NCI-H146 treated with DMSO at 0.1 percent for 48 hours (cell line): ENCODE data around the gene LILRA2.
"Not testable (repeated sequence)": the region's sequence is repeated elsewhere in the genome, so short reads cannot be mapped to it uniquely, and the experiment has no call there.

Source experiments
- DNase-seq: peaks from one replicate; lab custom pipeline; 2025; ENCODE audit not compliant: unreplicated experiment; lab: John Stamatoyannopoulos, UW

The LILRA2 gene

DNA sequence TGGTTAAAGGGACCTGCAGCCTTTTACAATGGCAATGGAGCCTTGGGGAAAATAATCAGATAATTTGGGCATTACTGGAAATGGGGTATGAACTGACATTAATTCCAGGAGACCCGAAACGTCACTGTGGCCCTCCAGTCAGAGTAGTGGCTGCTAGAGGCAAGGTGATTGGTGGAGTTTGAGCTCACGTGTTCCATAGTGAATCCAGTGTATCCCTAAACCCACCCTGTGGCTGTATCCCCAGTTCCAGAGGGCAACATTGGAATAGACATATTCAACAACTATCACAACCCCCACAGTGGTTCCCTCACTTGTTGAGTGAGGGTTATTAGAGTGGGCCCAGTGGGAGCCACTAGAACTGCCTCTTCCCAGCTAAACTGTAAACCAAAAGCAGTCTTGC, 3.3 kb upstream of the LILRA2 start:
- no peak for DNase-seq

DNA sequence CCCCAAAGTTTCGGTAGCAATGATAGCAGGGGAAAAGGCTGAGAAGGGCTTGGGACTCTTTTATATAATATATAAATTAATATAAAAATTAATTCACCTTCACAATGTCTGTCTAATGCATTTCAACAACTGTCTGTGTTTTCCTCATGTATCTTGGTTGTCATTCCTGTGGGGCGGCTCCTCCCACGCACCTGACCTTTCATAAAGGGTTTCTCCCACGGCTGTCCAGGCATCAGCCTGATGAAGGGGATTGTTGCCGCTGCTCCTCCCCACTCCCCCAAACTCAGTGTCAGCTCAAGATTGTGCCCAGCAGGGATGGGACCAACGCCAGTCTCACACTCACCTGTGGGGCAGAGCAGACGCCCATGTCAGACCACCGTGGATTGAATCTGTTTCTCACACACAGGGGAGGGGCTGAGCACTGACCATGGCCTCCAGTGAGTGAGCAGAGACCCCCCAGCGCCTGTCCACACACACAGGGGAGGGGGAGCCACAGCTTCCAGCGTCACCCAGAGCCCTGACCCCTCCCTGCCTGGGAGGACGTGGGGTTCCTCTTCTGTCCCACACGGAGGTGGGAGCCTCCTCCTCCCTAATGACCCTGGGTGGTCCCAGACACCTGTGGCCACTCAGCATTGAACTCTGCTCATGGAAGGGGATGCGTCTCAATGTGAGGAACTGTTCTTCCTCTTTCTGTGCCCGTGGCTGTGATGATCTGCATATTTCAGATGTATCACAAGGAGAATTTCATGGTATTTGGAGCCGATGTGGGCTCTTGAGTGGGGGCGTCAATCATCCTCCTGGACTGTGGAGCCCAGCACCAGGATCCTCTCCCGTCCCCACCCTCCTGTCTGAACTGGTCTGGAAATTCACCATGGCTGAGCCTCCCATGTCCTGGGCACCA, 1.6 kb upstream of the LILRA2 start:
- DNase-seq, result not testable (repeated sequence)

DNA sequence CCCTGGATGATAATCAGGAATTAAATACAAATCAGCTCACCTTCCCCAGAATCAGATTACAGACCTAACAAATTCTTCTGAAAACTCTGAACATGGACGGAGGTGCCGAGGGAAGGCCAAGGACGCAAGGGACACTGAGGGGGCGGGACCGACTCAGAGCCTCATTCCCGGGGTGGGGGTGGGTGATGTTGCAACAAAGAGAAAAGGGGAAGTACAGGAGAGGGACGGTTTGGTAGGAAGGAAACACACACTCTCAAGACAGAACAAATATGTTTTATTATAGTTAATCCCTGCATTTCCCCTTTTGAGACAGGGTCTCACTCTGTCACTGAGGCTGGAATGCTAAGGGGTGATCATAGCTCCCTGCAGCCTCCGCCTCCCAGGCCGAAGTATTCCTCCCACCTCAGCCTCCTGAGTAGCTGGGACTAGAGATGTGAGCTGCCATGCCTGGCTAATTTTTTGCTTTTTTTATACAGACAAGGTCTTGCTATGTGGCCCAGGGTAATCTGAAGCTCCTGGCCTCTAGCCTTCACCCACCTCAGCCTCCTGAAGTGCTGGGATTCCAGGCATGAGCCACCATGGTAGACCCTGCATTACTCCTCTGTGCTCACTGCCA, 786 bp upstream of the LILRA2 start:
- DNase-seq, result no peak

DNA sequence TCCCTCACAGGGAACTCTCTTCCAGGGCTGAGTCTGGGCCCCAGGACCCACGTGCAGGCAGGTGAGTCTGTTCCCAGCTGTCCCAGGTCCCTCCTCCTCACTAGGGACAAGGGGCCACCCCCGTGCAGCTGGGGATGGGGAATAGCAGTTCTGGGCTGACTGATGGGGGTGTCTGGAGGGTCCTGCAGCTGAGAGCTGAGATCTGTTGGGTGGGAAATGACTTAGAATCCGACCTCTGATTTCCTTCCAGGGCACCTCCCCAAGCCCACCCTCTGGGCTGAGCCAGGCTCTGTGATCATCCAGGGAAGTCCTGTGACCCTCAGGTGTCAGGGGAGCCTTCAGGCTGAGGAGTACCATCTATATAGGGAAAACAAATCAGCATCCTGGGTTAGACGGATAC, 461 bp downstream of the LILRA2 start:
- no peak for DNase-seq

DNA sequence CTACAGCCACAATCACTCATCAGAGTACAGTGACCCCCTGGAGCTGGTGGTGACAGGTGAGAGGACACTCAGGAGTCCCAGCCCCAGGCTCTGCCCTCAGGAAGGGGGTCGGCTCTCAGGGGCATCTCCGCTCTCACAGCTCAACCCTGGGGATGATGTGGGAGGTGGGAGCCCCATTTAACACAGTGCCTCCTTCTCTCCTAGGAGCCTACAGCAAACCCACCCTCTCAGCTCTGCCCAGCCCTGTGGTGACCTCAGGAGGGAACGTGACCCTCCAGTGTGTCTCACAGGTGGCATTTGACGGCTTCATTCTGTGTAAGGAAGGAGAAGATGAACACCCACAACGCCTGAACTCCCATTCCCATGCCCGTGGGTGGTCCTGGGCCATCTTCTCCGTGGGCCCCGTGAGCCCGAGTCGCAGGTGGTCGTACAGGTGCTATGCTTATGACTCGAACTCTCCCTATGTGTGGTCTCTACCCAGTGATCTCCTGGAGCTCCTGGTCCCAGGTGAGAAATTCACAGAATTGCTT, 1.0 kb downstream of the LILRA2 start:
- no peak for DNase-seq

DNA sequence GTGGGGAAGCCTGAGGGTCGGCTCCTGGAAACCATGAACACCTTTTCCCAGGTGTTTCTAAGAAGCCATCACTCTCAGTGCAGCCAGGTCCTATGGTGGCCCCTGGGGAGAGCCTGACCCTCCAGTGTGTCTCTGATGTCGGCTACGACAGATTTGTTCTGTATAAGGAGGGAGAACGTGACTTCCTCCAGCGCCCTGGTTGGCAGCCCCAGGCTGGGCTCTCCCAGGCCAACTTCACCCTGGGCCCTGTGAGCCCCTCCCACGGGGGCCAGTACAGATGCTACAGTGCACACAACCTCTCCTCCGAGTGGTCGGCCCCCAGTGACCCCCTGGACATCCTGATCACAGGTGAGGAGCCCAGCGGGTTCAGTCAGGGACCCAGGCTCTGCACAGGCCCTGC, 1.6 kb downstream of the LILRA2 start:
- DNase-seq, result not testable (repeated sequence)

DNA sequence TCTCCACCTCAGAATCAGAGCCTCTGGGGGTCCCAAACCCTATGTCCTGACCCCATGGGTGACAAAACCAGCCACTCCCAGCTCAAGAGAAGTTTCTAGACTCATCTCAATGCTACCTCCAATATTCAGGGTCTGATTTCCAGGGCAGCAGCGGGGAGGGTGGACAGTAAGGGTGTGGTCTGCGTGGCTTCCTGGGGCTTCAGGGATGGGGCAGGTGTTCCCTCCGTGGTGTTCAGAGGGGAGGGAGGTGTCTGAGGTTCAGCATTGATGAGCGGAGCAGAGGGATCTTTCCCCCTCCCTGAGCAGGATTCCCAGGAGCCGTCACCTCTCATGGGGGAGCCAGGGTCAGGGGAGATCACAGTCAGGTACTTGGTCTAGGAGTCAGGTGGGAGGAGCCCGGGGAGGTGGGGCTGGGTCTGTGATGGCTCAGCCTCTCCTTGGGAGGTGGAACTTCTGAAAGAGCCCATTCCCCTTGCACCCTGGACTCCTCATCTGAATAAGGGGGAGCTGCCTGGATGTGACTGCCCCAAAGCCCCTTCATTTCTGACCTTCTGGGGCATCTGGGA, 2.9 kb downstream of the LILRA2 start:
- DNase-seq, result no peak

DNA sequence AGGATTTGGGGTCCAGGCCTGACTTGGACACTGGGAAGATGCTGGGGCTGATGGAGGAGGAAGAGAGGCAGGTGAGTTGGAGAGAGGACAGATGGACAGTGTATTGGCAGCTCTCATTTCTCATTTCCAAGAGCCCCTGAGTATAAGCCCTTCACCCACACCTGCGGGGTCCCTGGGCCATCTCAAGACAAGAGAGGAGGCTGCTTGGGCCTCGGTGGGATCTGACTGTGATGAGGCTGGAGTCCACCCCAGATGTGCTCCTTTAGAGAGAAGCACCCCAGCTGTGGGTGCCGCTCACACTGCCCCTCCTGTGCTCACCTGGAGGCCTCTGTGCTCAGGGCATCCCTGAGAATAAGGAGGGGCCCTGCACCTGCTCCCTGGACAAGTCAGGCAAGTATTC, 3.7 kb downstream of the LILRA2 start:
- DNase-seq, result no peak

DNA sequence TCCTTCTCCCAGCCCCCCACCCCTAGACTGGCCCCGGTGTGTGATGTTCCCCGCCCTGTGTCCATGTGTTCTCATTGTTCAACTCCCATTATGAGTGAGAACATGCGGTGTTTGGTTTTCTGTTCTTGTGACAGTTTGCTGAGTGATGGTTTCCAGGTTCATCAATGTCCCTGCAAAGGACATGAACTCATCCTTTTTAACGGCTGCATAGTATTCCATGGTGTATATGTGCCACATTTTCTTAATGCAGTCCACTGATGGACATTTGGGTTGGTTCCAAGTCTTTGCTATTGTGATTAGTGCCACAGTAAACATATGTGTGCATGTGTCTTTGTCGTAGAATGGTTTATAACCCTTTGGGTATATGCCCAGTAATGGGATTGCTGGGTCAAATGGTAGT, 4.7 kb downstream of the LILRA2 start:
- DNase-seq, result not testable (repeated sequence)

DNA sequence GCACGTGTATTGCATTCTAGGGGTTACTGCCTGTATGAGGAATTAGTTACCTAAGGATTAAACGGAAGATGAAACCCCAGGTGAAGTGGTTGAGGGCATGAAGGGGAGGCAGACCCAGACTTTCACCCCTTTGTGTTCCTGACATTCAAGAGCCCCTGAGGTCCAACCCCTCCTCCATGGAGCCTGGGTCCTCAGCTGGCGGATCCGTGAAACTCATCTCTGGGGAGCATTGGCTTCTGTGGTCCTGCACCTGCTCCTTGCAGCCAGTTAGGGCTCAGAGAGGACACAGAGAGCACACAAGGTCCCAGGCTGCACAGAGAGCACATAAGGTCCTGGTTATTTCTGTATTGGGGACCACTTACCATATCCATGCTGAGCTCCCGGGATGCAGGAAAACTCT, 12.8 kb downstream of the LILRA2 start:
- no peak for DNase-seq

DNA sequence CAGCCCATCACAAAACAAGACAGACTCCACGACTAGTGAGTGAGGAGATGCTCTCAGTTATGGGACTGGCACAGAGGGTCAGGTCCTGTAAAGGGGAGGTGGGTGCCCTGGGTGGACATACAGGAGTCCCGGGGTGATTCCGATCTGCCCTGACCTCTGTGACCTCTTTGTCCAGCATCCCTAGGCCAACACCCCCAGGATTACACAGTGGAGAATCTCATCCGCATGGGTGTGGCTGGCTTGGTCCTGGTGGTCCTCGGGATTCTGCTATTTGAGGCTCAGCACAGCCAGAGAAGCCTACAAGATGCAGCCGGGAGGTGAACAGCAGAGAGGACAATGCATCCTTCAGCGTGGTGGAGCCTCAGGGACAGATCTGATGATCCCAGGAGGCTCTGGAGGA, 13.4 kb downstream of the LILRA2 start:
- DNase-seq, result no peak

DNA sequence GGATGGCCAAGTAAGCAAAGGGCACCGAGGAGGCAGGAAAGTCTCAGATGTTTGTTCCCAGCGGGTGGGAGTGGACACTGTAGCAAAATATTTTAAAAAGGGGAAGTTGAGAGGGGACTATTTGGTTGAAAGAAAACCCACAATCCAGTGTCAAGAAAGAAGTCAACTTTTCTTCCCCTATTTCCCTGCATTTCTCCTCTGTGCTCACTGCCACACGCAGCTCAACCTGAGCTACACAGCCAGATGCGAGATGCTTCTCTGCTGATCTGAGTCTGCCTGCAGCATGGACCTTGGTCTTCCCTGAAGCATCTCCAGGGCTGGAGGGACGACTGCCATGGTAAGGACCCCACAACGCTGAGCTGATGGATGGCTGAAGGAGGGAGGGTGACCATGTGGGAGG, 19.9 kb downstream of the LILRA2 start, which contains the start of gene LILRA1:
Gene LILRA1, plus strand, starts transcription at position 188 of the 400 bp plus-strand sequence. CDS start 613 bp downstream, outside the sequence.
- not testable (repeated sequence) for DNase-seq

DNA sequence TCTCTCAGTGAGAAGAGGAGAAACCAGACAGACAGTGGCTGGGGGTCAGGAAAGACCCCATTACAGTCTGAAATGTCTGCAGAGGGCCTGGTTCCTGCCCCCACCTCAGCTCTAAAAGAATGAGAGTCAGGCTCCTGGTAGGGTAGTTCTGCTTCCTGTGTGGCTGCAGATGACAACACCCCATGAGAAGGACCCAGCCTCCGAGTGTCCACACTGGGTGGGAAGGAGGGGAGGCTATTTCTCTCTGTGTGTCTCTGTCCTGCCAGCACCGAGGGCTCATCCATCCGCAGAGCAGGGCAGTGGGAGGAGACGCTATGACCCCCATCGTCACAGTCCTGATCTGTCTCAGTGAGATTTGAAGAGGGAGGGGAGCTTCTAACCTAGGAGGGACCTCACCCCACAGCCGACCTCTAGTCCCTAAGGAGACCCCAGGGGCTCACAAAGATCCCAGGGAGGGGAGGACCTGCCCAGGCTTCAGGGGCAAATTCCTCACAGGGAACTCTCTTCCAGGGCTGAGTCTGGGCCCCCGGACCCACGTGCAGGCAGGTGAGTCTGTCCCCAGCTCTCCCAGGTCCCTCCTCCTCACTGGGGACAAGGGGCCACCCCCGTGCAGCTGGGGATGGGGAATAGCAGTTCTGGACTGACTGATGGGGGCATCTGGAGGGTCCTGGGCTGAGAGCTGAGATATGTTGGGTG, 20.5 kb downstream of the LILRA2 start:
- not testable (repeated sequence) for DNase-seq

DNA sequence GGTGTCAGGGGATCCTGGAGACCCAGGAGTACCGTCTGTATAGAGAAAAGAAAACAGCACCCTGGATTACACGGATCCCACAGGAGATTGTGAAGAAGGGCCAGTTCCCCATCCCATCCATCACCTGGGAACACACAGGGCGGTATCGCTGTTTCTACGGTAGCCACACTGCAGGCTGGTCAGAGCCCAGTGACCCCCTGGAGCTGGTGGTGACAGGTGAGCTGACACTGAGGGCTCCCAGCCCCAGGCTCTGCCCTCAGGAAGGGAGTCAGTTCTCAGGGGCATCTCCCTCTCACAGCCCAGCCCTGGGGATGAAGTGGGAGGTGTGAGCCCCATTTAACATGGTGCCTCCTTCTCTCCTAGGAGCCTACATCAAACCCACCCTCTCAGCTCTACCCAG, 21.1 kb downstream of the LILRA2 start:
- DNase-seq, result no peak

DNA sequence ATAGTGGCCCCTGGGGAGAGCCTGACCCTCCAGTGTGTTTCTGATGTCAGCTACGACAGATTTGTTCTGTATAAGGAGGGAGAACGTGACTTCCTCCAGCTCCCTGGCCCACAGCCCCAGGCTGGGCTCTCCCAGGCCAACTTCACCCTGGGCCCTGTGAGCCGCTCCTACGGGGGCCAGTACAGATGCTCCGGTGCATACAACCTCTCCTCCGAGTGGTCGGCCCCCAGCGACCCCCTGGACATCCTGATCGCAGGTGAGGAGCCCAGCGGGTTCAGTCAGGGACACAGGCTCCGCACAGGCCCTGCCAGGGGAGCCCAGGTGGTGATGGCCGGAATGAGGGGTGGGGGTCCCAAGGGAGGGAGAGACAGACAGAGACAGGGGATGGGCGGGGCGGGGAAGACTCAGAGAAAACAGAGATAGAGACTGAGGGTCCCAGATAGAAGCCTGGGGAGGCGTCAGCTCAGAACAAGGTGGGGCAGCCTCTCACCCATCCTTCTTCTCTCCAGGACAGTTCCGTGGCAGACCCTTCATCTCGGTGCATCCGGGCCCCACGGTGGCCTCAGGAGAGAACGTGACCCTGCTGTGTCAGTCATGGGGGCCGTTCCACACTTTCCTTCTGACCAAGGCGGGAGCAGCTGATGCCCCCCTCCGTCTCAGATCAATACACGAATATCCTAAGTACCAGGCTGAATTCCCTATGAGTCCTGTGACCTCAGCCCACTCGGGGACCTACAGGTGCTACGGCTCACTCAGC, 22.3 kb downstream of the LILRA2 start:
- not testable (repeated sequence) for DNase-seq

DNA sequence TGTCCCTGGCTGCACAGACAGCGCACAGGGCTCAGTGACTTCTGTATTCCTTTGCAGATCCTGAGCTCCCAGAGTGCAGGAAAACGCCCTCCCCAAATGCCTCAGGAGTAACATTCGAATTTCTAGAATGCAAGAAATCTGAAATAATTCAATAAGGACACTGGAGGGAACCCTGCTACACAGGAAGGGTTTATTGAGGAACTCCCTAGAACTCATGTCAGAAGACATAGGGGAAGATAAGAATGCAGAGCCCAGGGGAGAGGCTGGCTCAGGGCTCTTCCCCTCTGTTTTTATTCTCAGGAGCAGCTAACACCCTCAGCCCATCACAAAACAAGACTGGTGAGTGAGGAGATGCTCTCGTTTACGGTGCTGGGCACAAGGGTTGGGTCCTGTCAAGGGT, 26.6 kb downstream of the LILRA2 start:
- no peak for DNase-seq

DNA sequence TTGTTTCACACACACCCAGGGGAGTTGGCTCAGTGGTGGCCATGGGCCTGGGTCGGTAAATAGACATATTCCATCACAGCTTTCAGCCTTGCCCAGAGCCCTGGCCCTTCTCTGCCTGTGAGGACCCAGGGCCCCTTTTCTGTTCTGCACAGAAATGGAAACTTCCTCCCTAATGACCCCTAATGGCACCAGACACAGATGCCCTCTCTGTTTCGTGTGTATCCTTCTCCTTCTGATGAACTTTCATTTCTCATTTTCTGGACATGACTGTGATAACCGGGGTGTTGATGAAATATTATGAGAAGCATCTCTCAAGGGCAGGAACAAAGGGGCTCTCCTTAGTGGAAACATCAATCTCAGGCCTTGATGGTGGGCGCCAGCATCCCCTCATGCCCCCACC, 32.6 kb downstream of the LILRA2 start:
- no peak for DNase-seq

DNA sequence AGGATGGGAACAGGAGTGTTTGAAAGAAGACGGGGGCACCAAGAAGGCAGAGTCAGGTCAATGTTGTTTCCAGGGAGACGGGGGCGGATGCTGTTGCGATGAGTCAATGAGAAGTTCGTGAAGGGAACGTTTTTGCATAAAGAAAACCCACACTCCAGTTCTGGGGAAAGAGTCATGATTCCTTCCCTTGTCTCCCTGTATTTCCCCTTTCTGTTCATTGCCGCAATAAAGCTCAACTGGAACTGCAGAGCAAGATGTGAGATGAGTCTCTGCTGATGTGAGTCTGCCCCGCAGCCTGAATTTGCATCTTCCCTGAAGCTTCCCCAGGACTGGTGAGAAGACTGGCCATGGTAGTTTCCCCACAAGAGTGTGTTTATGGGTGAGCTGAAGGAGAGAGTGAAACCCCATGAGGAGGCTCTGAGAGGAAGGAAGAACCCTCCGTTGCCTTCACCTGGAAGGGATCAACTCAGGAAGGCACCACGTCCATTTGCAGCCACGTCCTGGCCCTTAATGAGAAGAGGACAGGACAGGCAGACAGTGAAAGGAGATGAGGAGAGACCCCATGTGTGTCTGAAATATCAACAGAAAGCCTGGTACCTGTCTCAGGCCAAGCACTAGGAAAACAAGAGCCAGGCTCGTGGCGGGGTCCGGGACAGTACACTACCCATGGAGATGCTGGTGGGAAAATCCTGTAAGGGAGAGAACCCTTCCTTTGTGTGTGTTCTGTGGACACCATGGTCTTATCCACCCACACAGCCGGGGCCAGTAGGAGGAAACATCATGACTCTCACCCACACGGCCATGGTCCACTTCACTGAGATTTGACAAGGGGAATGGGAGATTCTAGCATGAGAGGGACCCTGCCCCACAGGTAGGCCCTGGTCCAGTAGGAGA, 33.5 kb downstream of the LILRA2 start:
- DNase-seq, result no peak

DNA sequence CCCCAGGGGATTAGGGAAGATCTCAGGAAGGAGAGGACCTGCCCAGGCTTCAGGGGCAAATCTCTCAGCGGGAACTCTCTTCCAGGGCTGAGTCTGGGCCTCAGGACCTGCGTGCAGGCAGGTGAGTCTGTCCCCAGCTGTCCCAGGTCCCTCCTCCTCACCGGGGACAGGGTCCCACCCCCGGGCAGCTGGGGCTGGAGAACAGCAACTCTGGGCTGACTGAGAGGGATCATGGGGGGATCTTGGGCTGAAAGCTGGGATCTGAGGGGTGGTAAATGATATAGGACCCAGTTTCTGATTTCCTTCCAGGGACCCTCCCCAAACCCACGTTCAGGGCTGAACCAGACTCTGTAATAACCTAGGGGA, 34.2 kb downstream of the LILRA2 start:
- no peak for DNase-seq

DNA sequence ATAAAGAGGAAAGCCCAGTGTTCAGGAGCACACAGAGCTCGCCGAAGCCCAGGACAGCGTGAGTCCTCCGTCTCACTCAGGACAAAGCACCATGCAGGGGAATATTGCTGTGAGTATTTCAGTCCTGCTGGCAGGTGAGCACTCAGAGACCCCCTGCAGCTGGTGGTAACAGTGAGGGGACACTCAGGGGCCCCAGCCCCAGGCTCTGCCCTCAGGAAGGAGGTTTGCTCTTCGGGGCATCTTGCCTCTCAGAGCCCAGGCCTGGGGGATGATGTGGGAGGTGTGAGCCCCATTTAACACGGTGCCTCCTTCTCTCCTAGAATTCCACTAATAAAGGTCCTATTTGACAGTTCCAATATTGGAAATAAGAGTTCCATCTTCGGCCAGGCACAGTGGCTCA, 34.6 kb downstream of the LILRA2 start:
- DNase-seq, result no peak
